GM12872 (cell line): ENCODE results near the gene GIMAP7.

Experiments used
- TF ChIP-seq, protein P1 (sequence below): IDR thresholded peaks from 3 replicates; pipeline ENCODE4 v1.5.1; 2011; ENCODE audit warnings: low read depth, mild to moderate bottlenecking, low read length, moderate library complexity; ENCODE audit not compliant: insufficient read depth

The GIMAP7 gene

DNA sequence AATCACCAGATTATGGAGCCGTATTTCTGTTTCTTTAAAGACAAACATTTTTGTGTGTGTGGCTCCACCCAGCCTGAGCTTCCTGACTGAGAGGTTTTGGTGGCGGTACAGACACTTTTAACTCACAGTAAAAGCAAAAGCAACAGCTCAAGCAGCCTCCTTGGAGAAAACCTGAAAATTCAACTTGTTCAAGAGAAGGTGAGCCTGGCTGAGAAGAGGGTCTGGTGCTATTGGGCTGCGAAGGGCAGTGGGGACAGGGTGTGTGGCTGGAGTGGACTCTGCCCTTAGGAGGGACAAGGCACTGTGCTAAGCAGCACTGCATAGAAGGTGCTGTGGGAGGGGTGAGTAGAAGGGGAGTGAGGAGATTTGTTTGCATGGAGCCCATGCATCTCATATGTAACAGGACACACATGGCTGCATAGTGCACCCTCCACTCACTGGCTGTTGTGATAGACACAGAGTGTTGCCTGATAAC, at the start of gene GIMAP7:
Gene GIMAP7, plus strand, starts transcription at position 125 of the 475 bp plus-strand sequence. CDS start 5,103 bp downstream, outside the sequence.
- TF ChIP-seq, protein P1, sequence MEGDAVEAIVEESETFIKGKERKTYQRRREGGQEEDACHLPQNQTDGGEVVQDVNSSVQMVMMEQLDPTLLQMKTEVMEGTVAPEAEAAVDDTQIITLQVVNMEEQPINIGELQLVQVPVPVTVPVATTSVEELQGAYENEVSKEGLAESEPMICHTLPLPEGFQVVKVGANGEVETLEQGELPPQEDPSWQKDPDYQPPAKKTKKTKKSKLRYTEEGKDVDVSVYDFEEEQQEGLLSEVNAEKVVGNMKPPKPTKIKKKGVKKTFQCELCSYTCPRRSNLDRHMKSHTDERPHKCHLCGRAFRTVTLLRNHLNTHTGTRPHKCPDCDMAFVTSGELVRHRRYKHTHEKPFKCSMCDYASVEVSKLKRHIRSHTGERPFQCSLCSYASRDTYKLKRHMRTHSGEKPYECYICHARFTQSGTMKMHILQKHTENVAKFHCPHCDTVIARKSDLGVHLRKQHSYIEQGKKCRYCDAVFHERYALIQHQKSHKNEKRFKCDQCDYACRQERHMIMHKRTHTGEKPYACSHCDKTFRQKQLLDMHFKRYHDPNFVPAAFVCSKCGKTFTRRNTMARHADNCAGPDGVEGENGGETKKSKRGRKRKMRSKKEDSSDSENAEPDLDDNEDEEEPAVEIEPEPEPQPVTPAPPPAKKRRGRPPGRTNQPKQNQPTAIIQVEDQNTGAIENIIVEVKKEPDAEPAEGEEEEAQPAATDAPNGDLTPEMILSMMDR, result no peak

GRCh38 chr7:150464962-150465361, 49.7 kb upstream of the GIMAP7 start:
- TF ChIP-seq, protein P1, result no peak

DNA sequence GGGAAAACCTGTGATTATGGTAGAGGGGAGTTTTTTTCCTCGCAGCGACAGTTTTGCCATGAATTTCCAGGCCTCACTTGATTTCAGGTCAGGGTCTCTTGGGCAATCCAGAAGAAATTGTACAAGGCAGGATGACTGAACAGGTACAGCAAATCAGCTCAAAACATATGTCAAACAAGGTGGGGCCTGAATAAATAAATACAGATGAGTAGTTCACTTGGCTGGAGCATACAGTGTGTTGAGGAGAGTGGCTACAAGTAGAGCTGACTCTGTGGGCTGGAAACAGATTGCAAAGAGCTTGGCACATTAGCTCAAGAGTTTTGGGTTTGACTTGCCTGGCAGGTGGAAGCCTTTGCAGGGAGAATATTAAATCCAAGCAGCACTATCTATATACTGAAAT, 49.3 kb upstream of the GIMAP7 start:
- TF ChIP-seq, protein P1, result no peak

- TF ChIP-seq, protein P1, result no peak
Measured at GRCh38 chr7:150466477-150466876, 48.2 kb upstream of the GIMAP7 start.

- TF ChIP-seq, protein P1, result no peak
Measured at GRCh38 chr7:150468241-150468640, 46.4 kb upstream of the GIMAP7 start.

GRCh38 chr7:150471886-150472285, 42.8 kb upstream of the GIMAP7 start:
- TF ChIP-seq, protein P1, result no peak

GRCh38 chr7:150473902-150474301, 40.8 kb upstream of the GIMAP7 start:
- TF ChIP-seq, protein P1, result no peak
